GM19397 (cell line): ENCODE results near the gene LRRC37B.
"Not testable (repeated sequence)": the region's sequence is repeated elsewhere in the genome, so short reads cannot be mapped to it uniquely, and the experiment has no call there.

Source experiments
- ATAC-seq: cut with Tn5 transposase; IDR thresholded peaks from one replicate; pipeline ENCODE4 v1.9.1; 2021; ENCODE audit warnings: mild to moderate bottlenecking, moderate library complexity; ENCODE audit not compliant: unreplicated experiment

LRRC37B gene

DNA sequence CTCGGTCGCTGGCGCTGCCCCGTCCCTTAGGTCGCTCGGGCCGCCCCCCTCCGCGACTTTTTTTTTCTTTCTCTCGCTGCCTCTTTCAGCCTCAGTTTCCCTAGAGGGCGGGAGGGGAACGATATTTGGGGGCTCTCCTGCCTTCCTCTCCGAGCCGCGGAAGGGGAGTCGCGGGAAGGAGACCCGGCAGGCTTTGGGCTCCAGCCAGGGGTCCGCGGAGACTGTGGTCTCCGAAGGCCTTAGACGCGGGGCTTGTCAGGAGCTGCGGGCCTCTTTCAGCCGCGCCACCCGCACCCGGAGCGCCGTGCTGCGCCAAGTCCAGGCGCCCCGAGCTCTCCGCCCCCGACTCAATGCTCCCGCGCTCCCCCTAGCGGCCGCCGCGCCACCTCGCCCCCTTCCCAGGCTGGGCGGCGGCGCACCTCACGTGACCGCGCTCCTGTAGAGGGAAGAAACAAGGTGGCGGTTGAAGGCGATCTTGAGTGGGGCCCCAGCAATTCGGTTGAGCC lies at the start of gene LRRC37B:
Gene LRRC37B (plus strand): TSS at position 427 of the 506 bp plus-strand sequence. CDS start 14,010 bp downstream, outside the sequence.
- peak; percentile 81 for ATAC-seq

GRCh38 chr17:31964131-31964530 lies 43.1 kb upstream of the LRRC37B start:
- ATAC-seq = not testable (repeated sequence)

GRCh38 chr17:31967648-31968047 lies 39.5 kb upstream of the LRRC37B start:
- no peak for ATAC-seq

DNA sequence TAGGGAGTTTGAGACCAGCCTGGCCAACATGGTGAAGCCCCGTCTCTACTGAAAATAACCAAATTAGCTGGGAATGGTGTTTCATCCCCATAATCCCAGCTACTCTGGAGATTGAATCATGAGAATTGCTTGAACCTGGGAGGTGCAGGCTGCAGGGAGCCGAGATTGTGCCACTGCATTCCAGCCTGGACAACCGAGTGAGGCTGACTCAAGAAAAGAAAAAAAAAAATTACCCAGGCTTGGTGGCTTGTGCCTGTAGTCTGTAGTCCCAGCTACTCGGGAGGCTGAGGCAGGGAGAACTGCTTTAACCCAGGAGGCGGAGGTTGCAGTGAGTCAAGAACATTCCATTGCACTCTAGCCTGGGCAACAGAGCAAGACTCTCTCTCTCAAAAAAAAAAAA lies 36.8 kb upstream of the LRRC37B start:
- not testable (repeated sequence) for ATAC-seq

- not testable (repeated sequence) for ATAC-seq
Observed at GRCh38 chr17:31974269-31975071, 32.7 kb upstream of the LRRC37B start.

GRCh38 chr17:31975391-31975790 lies 31.8 kb upstream of the LRRC37B start:
- ATAC-seq = not testable (repeated sequence)

GRCh38 chr17:31991821-31992220 lies 15.4 kb upstream of the LRRC37B start:
- ATAC-seq = not testable (repeated sequence)

DNA sequence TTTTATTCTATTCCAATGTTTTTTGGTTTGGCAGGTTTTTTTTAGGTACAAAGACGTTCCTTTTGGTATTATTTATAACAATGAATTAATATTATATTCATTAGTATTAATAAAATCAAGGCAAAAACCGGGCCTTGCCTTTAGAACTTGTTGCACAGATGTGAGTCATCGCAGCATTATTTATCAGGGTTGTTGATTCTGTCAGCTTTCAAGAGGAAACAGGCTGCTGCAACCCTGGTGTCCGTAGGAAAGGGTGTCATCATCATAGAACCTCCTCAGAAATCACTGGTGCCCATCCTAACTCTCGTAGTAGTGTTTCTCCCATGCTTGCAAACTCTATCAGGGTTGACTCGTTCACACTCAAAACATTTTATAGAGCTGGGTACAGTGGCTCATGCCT lies 10.2 kb upstream of the LRRC37B start:
- no peak for ATAC-seq

DNA sequence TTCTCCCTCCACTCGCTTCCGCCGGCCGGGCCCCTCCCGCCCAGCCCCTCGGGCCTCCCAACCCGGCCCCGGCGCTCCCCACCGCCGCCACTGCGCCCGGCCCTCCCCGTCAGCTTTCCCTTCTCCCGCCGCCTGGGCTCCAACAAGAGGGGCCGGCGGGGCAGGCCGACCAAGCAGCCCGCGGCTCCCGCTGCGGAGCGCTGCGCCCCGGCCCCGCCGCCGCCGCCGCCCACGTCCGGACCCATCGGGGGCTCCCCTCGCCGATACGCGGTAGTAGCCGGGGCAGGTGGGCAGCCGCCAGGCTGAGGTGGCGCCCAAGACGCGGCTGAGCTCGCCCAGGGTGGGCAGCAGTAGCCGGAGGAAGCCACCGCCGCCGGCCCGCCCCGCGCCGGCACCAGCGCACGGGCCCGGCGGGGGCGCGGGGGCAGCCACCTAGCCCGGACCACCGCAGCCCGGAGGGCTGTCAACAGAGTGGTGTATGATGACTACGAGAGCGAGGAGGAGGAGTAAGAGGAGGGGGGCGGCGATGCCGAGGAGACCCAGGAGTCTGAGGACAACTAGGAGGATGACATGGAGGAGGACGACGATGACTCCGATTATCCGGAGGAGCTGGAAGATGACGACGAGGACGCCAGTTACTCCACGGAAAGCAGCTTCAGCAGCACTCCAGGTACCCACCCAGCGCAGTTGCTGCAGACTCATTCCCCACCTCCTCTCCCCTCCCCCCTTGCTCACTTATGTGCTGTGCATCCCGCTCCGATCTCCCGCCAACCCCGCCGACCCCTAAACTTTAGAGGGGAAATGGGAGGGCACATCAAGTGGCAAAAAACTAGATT lies 498 bp downstream of the LRRC37B start:
- peak; percentile 55 for ATAC-seq

DNA sequence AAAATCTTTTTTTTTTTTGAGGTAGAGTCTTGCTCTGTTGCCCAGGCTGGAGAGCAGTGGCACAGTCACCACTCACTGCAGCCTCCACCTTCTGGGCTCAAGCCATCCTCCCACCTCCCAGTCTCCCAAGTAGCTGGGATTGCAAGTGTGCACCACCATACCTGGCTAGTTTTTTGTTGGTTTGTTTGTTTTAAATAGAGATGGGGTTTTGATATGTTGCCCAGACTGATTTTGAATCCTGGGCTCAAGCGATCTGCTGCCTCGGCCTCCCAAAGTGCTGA lies 2.0 kb downstream of the LRRC37B start:
- ATAC-seq = no peak

DNA sequence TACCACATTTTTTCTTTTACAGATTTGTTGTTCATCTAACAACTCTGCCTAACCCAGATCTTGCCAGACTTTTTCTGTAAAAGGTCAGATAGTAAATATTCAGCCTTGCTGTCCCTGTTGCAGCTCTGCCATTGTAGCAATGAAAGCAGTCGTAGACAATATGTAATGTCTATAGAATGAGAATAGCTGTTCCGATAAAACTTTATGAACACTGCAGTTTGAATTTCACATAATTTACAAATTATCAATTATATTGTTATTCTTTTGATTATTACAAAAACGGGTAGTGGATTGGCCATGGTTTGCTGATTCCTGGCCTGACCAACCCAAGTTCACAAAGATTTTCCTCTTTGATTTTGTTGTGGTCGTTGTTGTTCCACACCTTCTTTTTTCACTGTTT lies 2.9 kb downstream of the LRRC37B start:
- ATAC-seq = no peak

GRCh38 chr17:32015245-32016013 lies 8.2 kb downstream of the LRRC37B start:
- no peak for ATAC-seq

GRCh38 chr17:32016231-32016630 lies 9.0 kb downstream of the LRRC37B start:
- no peak for ATAC-seq

- no peak for ATAC-seq
Observed at GRCh38 chr17:32019228-32019627, 12.0 kb downstream of the LRRC37B start.

- ATAC-seq = no peak
Observed at GRCh38 chr17:32020943-32021614, 13.9 kb downstream of the LRRC37B start.

DNA sequence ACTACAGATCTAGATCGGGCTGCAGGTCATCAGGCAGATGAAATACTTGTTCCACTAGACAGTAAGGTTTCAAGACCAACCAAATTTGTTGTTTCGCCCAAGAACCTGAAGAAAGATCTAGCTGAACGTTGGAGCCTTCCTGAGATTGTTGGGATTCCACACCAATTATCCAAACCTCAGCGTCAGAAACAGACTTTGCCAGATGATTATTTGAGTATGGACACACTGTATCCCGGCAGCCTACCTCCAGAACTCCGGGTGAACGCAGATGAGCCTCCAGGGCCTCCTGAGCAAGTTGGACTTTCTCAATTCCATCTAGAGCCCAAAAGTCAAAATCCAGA lies 14.4 kb downstream of the LRRC37B start:
- no peak for ATAC-seq

DNA sequence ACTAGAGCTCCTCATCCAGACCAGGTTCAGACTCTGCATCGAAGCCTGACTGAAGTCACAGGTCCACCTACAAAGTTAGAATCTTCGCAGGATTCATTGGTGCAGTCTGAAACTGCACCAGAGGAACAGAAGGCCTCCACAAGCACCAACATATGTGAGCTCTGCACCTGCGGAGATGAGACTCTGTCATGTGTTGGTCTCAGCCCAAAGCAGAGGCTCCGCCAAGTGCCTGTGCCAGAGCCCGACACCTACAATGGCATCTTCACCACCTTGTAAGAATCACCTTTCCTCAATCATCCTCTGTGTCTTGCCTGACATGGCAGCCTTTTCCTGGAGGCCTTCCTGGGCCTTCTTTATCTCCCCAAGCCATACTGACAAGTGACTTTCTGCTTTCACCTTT lies 15.4 kb downstream of the LRRC37B start:
- ATAC-seq = not testable (repeated sequence)

- ATAC-seq = not testable (repeated sequence)
Observed at GRCh38 chr17:32027271-32027670, 20.1 kb downstream of the LRRC37B start.

DNA sequence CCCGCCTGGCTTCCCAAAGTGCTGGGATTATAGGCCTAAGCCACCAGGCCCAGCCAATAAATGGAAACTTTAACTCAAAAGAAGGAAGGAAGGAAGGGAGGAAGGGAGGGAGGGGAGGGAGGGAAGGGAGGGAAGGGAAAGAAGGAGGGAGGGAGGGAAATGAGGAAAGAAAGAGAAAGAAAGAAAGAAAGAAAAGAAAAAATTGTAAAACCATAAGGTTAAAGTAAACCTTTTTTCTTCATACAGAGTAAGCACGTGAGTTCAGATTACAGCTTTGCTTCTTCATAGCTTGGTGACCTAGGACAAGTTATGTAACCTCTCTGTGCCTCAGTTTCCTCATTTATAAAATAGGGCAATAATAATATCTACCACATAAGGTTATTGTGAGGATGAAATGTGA lies 26.0 kb downstream of the LRRC37B start:
- no peak for ATAC-seq

DNA sequence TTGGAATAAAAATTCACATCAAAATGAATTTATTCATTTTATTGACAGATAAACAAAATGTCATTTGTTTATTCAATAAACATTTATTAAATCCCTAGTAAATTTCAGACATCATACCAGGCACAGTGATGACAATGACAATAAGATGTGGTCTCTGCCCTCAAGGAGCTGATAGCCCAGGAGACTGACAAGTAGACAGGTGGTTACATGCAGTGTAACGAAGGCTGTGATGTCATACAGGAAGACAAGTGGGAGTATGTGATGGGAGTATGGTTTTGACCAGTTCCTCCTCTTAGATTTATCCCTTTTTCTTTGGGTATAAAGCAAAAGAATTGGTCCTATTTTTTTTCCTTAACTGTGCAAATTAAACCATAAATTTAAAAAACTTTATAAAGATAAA lies 26.6 kb downstream of the LRRC37B start:
- not testable (repeated sequence) for ATAC-seq

DNA sequence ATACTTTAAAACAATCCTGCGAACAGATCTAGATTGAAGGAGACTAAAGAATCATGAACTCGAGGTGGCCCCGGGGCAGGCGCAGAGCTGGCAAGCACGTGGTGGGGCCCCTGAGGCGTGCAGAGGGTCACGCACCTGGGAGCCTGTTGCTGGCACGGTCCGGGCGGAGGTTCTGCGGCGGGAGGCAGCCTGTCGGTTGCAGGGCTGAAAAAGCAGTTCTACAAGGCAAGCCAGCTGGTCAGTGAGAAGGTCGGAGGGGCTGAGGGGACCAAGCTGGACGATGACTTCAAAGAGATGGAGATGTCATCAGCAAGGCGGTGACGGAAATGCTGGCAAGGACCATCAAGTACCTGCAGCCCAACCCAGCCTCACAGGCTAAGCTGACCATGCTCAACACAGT lies 33.1 kb downstream of the LRRC37B start:
- not testable (repeated sequence) for ATAC-seq
